GM23338 (cell line): Measurements from ENCODE around the gene NIPA2.
"Not testable (repeated sequence)": the region's sequence is repeated elsewhere in the genome, so short reads cannot be mapped to it uniquely, and the experiment has no call there.

Experiments
- CTCF ChIP-seq, 2 experiments: fragments of 200-600 bp in 1 of 2; sonication (generic) in 1 of 2; conservative IDR thresholded peaks; 2 replicates each; pipeline versions ENCODE4 v1.5.1 to v1.6.1; 2016 to 2017; ENCODE audit warnings: antibody characterized with exemption in 2 of 2, low read depth in 2 of 2, mild to moderate bottlenecking in 2 of 2, moderate library complexity in 1 of 2
- EZH2 ChIP-seq: fragments of 200-600 bp; sonication (generic); IDR thresholded peaks from one replicate; pipeline ENCODE4 v1.8.0; 2017; ENCODE audit warnings: antibody characterized with exemption, mild to moderate bottlenecking, low read depth; ENCODE audit not compliant: unreplicated experiment
- EZH2phosphoT487 ChIP-seq: fragments of 200-600 bp; sonication (generic); IDR thresholded peaks from one replicate; pipeline ENCODE4 v1.8.1; 2018; ENCODE audit warnings: antibody characterized with exemption; ENCODE audit not compliant: unreplicated experiment
- POLR2AphosphoS5 ChIP-seq: IDR thresholded peaks from 2 replicates; pipeline ENCODE4 v1.6.1; 2016; ENCODE audit warnings: antibody characterized with exemption, low read depth
- REST ChIP-seq: IDR thresholded peaks from one replicate; pipeline ENCODE4 v1.6.1; 2018; ENCODE audit warnings: antibody characterized with exemption; ENCODE audit not compliant: unreplicated experiment

GRCh38 chr15:22807831-22808230 is 30.6 kb upstream of the NIPA2 start:
- not testable (repeated sequence) for TF ChIP-seq CTCF (conservative IDR thresholded peaks at IDR 0.05; ENCODE audit: low read depth in 2 of 2); POLR2AphosphoS5; EZH2; EZH2phosphoT487; REST
